ENCODE data around the gene RCBTB2.
"Not testable (repeated sequence)": the region's sequence is repeated elsewhere in the genome, so short reads cannot be mapped to it uniquely, and the experiment has no call there.

RCBTB2 gene
- 17.6 to 39.3 (median 33.3) reads per million in 3 donors for total RNA-seq

- DNase-seq, result peak; percentile 94 to 98 (median 97)
- H3K27me3 ChIP-seq (replicated peaks; ENCODE audit: control insufficient read depth, insufficient read depth, low read length, poor library complexity, severe bottlenecking), result no peaks in the 10 kb centered on the region
- peak within 1 kb of the TSS; percentile 83 for H3K4me3 ChIP-seq (ENCODE audit: insufficient read depth, low read depth, low read length, poor library complexity, severe bottlenecking)
- H3K36me3 ChIP-seq (ENCODE audit: control insufficient read depth, insufficient read depth, low read length), result no peaks in the 10 kb centered on the region
- H3K27ac ChIP-seq (ENCODE audit: insufficient read depth, low read length, poor library complexity, severe bottlenecking), result peak within 1 kb of the TSS; percentile 96
- H3K4me1 ChIP-seq (ENCODE audit: control insufficient read depth, insufficient read depth, low read length, poor library complexity, severe bottlenecking), result peaks cover 18% of the 10 kb centered on the region
- H3K9me3 ChIP-seq (ENCODE audit: control insufficient read depth, low read length), result no peaks in the 10 kb centered on the region
These were observed at the start of gene RCBTB2 for GRCh38 chr13:48532506-48533499. TSS of gene RCBTB2 (minus strand) at chr13:48533080. CDS start at chr13:48521939, 11,141 bp downstream.

- H3K4me3 ChIP-seq (ENCODE audit: insufficient read depth, low read depth, low read length, poor library complexity, severe bottlenecking), result no peak overlapping the region
- H3K27ac ChIP-seq (ENCODE audit: insufficient read depth, low read length, poor library complexity, severe bottlenecking), result no peak overlapping the region
- no peaks in the 10 kb centered on the region for H3K9me3 ChIP-seq (ENCODE audit: control insufficient read depth, low read length)
- no peaks in the 10 kb centered on the region for H3K27me3 ChIP-seq (replicated peaks; ENCODE audit: control insufficient read depth, insufficient read depth, low read length, poor library complexity, severe bottlenecking)
- peaks cover 16% of the 10 kb centered on the region for H3K4me1 ChIP-seq (ENCODE audit: control insufficient read depth, insufficient read depth, low read length, poor library complexity, severe bottlenecking)
- H3K36me3 ChIP-seq (ENCODE audit: control insufficient read depth, insufficient read depth, low read length), result no peaks in the 10 kb centered on the region
- no peak for DNase-seq
These were observed 49.2 kb upstream of the RCBTB2 start for GRCh38 chr13:48582084-48582483.

GRCh38 chr13:48580896-48581295, 48.0 kb upstream of the RCBTB2 start:
- Histone ChIP-seq H3K36me3 (ENCODE audit: control insufficient read depth, insufficient read depth, low read length) (no peaks in the 10 kb centered on the region), H3K4me1 (ENCODE audit: control insufficient read depth, insufficient read depth, low read length, poor library complexity, severe bottlenecking) (peaks cover 6% of the 10 kb centered on the region), H3K4me3 (ENCODE audit: insufficient read depth, low read depth, low read length, poor library complexity, severe bottlenecking) (no peak overlapping the region), H3K9me3 (ENCODE audit: control insufficient read depth, low read length) (no peaks in the 10 kb centered on the region), H3K27me3 (replicated peaks; ENCODE audit: control insufficient read depth, insufficient read depth, low read length, poor library complexity, severe bottlenecking) (no peaks in the 10 kb centered on the region), H3K27ac (ENCODE audit: insufficient read depth, low read length, poor library complexity, severe bottlenecking) (no peak overlapping the region)
- no peak for DNase-seq

GRCh38 chr13:48580185-48580803, 47.4 kb upstream of the RCBTB2 start:
- Histone ChIP-seq H3K4me3 (ENCODE audit: insufficient read depth, low read depth, low read length, poor library complexity, severe bottlenecking) (no peak overlapping the region), H3K4me1 (ENCODE audit: control insufficient read depth, insufficient read depth, low read length, poor library complexity, severe bottlenecking) (peaks cover 6% of the 10 kb centered on the region), H3K9me3 (ENCODE audit: control insufficient read depth, low read length) (no peaks in the 10 kb centered on the region), H3K27me3 (replicated peaks; ENCODE audit: control insufficient read depth, insufficient read depth, low read length, poor library complexity, severe bottlenecking) (no peaks in the 10 kb centered on the region), H3K36me3 (ENCODE audit: control insufficient read depth, insufficient read depth, low read length) (no peaks in the 10 kb centered on the region), H3K27ac (ENCODE audit: insufficient read depth, low read length, poor library complexity, severe bottlenecking) (no peak overlapping the region)
- peak; percentile 45 to 65 (median 47) for DNase-seq

- H3K27ac ChIP-seq (ENCODE audit: insufficient read depth, low read length, poor library complexity, severe bottlenecking); H3K27me3 ChIP-seq (replicated peaks; ENCODE audit: control insufficient read depth, insufficient read depth, low read length, poor library complexity, severe bottlenecking); H3K4me1 ChIP-seq (ENCODE audit: control insufficient read depth, insufficient read depth, low read length, poor library complexity, severe bottlenecking); H3K9me3 ChIP-seq (ENCODE audit: control insufficient read depth, low read length); H3K4me3 ChIP-seq (ENCODE audit: insufficient read depth, low read depth, low read length, poor library complexity, severe bottlenecking); H3K36me3 ChIP-seq (ENCODE audit: control insufficient read depth, insufficient read depth, low read length); DNase-seq: not testable (repeated sequence)
These were observed 47.0 kb upstream of the RCBTB2 start for GRCh38 chr13:48579919-48580180.

- H3K27ac ChIP-seq (ENCODE audit: insufficient read depth, low read length, poor library complexity, severe bottlenecking), result no peak overlapping the region
- no peak overlapping the region for H3K4me3 ChIP-seq (ENCODE audit: insufficient read depth, low read depth, low read length, poor library complexity, severe bottlenecking)
- DNase-seq, result no peak
- peaks cover 6% of the 10 kb centered on the region for H3K4me1 ChIP-seq (ENCODE audit: control insufficient read depth, insufficient read depth, low read length, poor library complexity, severe bottlenecking)
- no peaks in the 10 kb centered on the region for H3K36me3 ChIP-seq (ENCODE audit: control insufficient read depth, insufficient read depth, low read length)
- H3K27me3 ChIP-seq (replicated peaks; ENCODE audit: control insufficient read depth, insufficient read depth, low read length, poor library complexity, severe bottlenecking), result no peaks in the 10 kb centered on the region
- no peaks in the 10 kb centered on the region for H3K9me3 ChIP-seq (ENCODE audit: control insufficient read depth, low read length)
These were observed 46.5 kb upstream of the RCBTB2 start for GRCh38 chr13:48579165-48579918.

- Histone ChIP-seq H3K4me1 (ENCODE audit: control insufficient read depth, insufficient read depth, low read length, poor library complexity, severe bottlenecking) (peaks cover 7% of the 10 kb centered on the region), H3K9me3 (ENCODE audit: control insufficient read depth, low read length) (no peaks in the 10 kb centered on the region), H3K4me3 (ENCODE audit: insufficient read depth, low read depth, low read length, poor library complexity, severe bottlenecking) (no peak overlapping the region), H3K27ac (ENCODE audit: insufficient read depth, low read length, poor library complexity, severe bottlenecking) (no peak overlapping the region), H3K36me3 (ENCODE audit: control insufficient read depth, insufficient read depth, low read length) (no peaks in the 10 kb centered on the region), H3K27me3 (replicated peaks; ENCODE audit: control insufficient read depth, insufficient read depth, low read length, poor library complexity, severe bottlenecking) (no peaks in the 10 kb centered on the region)
- DNase-seq, result no peak
These were observed 45.8 kb upstream of the RCBTB2 start for GRCh38 chr13:48578516-48579164.

- Histone ChIP-seq H3K36me3 (ENCODE audit: control insufficient read depth, insufficient read depth, low read length) (no peaks in the 10 kb centered on the region), H3K27me3 (replicated peaks; ENCODE audit: control insufficient read depth, insufficient read depth, low read length, poor library complexity, severe bottlenecking) (no peaks in the 10 kb centered on the region), H3K4me3 (ENCODE audit: insufficient read depth, low read depth, low read length, poor library complexity, severe bottlenecking) (no peak overlapping the region), H3K9me3 (ENCODE audit: control insufficient read depth, low read length) (no peaks in the 10 kb centered on the region), H3K27ac (ENCODE audit: insufficient read depth, low read length, poor library complexity, severe bottlenecking) (no peak overlapping the region), H3K4me1 (ENCODE audit: control insufficient read depth, insufficient read depth, low read length, poor library complexity, severe bottlenecking) (peaks cover 14% of the 10 kb centered on the region)
- DNase-seq, result no peak
These were observed 43.6 kb upstream of the RCBTB2 start for GRCh38 chr13:48576448-48577010.

GRCh38 chr13:48575031-48575430, 42.2 kb upstream of the RCBTB2 start:
- no peak for DNase-seq

More at GRCh38 chr13:48575031-48575430, 42.2 kb upstream of the RCBTB2 start:
- Histone ChIP-seq H3K27me3 (replicated peaks; ENCODE audit: control insufficient read depth, insufficient read depth, low read length, poor library complexity, severe bottlenecking) (no peaks in the 10 kb centered on the region), H3K4me3 (ENCODE audit: insufficient read depth, low read depth, low read length, poor library complexity, severe bottlenecking) (no peak overlapping the region), H3K27ac (ENCODE audit: insufficient read depth, low read length, poor library complexity, severe bottlenecking) (no peak overlapping the region), H3K9me3 (ENCODE audit: control insufficient read depth, low read length) (no peaks in the 10 kb centered on the region), H3K36me3 (ENCODE audit: control insufficient read depth, insufficient read depth, low read length) (no peaks in the 10 kb centered on the region), H3K4me1 (ENCODE audit: control insufficient read depth, insufficient read depth, low read length, poor library complexity, severe bottlenecking) (peaks cover 25% of the 10 kb centered on the region)

Data from effector memory CD4-positive, alpha-beta T cell (primary cell).